Osteoblast (primary cell): ENCODE data around the gene PRXL2B. TPM values are rescaled to one million over a fixed set of nuclear protein-coding genes. Genes with fewer than 3 reads are reported as not detected.

Source experiments
- DNase-seq: peaks from one replicate; pipeline ENCODE4 v3.0.0; 2011; ENCODE audit warnings: low spot score, mixed read lengths; ENCODE audit not compliant: insufficient read length; ENCODE audit errors: missing footprints
- H2AFZ ChIP-seq: 2 replicates; pipeline ENCODE4 v1.6.0; 2011; ENCODE audit warnings: mild to moderate bottlenecking, low read length
- H3K27ac ChIP-seq: 2 replicates; pipeline ENCODE4 v1.5.1; 2011; ENCODE audit warnings: mild to moderate bottlenecking, low read depth, low read length, moderate library complexity
- H3K27me3 ChIP-seq: 2 replicates; pipeline ENCODE4 v1.6.0; 2012; ENCODE audit warnings: mild to moderate bottlenecking, control low read depth, inconsistent platforms, low read length, moderate library complexity; ENCODE audit not compliant: insufficient read depth
- H3K36me3 ChIP-seq: 2 replicates; pipeline ENCODE4 v1.5.1; 2011; ENCODE audit warnings: mild to moderate bottlenecking, low read length, control low read depth, moderate library complexity; ENCODE audit not compliant: insufficient read depth
- H3K4me1 ChIP-seq: 2 replicates; pipeline ENCODE4 v1.5.1; 2011; ENCODE audit warnings: mild to moderate bottlenecking, low read length, control low read depth, moderate library complexity; ENCODE audit not compliant: insufficient read depth
- H3K4me2 ChIP-seq: 2 replicates; pipeline ENCODE4 v1.6.0; 2011; ENCODE audit warnings: mild to moderate bottlenecking, low read length; ENCODE audit not compliant: insufficient read depth
- H3K4me3 ChIP-seq: fragments of 200-600 bp; sonication (generic); 3 replicates; pipeline ENCODE4 v1.5.1; 2012; ENCODE audit warnings: mild to moderate bottlenecking, low read length, inconsistent platforms; ENCODE audit not compliant: insufficient read depth
- H3K79me2 ChIP-seq: 2 replicates; pipeline ENCODE4 v1.6.0; 2012; ENCODE audit warnings: mild to moderate bottlenecking, low read length, control low read depth, inconsistent platforms; ENCODE audit not compliant: insufficient read depth
- H3K9me3 ChIP-seq: 2 replicates; pipeline ENCODE4 v1.5.1; 2011; ENCODE audit warnings: low read depth, low read length, control low read depth
- H4K20me1 ChIP-seq: 2 replicates; pipeline ENCODE4 v1.6.0; 2012; ENCODE audit warnings: mild to moderate bottlenecking, low read length, control low read depth; ENCODE audit not compliant: insufficient read depth
- total RNA-seq: library from RNA; depleted of rRNA; stranded (reverse); fragments of >200 nt; gene quantifications from 2 replicates; pipeline ENCODE4 v1.2.3, GENCODE V29; 2012
- TF ChIP-seq, protein P1 (sequence below): IDR thresholded peaks from 2 replicates; pipeline ENCODE4 v1.5.1; 2011; ENCODE audit warnings: mild to moderate bottlenecking, low read depth, low read length, moderate library complexity; ENCODE audit errors: extremely low read depth

Gene PRXL2B
- total RNA-seq, 1 donor, result 8.0 TPM

DNA sequence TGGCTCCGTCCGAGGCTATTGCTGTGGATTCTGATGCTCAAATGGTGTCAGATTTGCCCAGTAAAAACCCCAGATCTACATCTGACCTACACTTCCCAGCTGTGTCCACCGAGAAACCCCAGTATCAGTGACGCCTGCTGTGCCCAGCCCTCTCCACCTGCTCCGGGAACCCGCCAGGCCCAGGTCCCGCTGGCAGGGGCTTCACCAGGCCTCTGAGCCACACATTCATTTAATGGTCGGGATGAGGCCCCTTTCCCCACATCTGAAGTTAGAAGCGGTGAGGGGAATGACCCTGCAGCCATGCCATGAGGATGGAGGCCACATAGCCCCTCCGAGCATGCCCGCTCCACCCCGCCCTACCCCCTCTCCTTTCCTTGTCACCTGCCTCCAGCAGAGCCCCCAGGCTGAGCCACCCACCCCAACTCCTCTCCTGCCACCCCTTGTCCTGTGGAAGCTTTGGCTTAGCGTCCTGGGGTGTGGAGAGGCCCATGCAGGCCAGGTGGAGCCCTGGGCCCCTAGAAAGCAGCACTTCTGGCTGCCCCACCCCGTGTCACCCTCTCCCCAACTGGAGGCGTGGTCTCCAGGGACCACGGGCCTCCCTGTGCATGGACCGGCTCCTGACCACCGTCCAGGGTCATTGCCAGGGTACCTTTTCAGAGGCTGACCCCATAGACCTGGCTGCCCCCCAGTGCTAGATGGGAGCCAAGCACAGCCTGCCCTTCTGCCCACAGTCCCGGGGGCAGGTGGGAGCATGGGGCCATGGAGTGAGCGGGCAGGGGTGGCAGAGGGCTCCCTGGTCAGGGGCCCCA lies 22.4 kb upstream of the PRXL2B start:
- Histone ChIP-seq H3K9me3 (no peaks in the 10 kb centered on the region), H3K4me1 (no peaks in the 10 kb centered on the region), H3K4me2 (no peak overlapping the region), H2AFZ (no peak overlapping the region), H3K27ac (no peak overlapping the region), H3K27me3 (peaks cover 8% of the 10 kb centered on the region), H4K20me1 (peaks cover 3% of the 10 kb centered on the region), H3K79me2 (no peaks in the 10 kb centered on the region), H3K4me3 (no peak overlapping the region), H3K36me3 (no peaks in the 10 kb centered on the region)
- DNase-seq, result peak; percentile 71
- TF ChIP-seq, protein P1, sequence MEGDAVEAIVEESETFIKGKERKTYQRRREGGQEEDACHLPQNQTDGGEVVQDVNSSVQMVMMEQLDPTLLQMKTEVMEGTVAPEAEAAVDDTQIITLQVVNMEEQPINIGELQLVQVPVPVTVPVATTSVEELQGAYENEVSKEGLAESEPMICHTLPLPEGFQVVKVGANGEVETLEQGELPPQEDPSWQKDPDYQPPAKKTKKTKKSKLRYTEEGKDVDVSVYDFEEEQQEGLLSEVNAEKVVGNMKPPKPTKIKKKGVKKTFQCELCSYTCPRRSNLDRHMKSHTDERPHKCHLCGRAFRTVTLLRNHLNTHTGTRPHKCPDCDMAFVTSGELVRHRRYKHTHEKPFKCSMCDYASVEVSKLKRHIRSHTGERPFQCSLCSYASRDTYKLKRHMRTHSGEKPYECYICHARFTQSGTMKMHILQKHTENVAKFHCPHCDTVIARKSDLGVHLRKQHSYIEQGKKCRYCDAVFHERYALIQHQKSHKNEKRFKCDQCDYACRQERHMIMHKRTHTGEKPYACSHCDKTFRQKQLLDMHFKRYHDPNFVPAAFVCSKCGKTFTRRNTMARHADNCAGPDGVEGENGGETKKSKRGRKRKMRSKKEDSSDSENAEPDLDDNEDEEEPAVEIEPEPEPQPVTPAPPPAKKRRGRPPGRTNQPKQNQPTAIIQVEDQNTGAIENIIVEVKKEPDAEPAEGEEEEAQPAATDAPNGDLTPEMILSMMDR, result no peak

DNA sequence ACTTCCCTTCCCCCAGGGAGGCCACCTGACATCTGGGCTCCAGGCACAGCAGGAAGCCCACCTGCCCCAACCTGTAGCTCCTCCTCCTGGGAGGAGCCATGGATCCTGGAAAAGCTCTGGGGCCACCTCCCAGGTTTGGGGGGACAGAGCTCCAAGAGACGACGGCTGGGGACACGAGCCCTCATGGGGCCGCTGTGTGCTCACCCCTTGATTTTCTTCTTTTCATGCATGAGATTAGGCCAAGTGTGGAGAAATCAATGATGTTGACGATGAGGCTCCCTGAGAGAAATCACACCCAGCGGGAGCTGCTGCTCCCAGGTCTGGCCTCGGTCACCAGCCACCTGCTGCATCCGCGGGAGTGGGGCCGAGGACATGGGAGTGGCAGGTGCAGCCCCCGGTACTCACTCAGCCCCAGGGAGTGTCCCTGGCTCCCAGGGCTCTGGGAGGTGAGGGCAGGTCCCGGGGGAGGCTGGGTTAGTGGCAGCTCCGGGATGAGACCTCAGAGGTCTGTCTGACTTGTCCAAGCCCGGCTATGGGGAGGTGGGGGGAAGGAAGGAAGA lies 21.7 kb upstream of the PRXL2B start:
- peaks cover 8% of the 10 kb centered on the region for H3K27me3 ChIP-seq
- H3K36me3 ChIP-seq, result no peaks in the 10 kb centered on the region
- no peak overlapping the region for H3K27ac ChIP-seq
- peak; percentile 64 for DNase-seq
- no peak overlapping the region for H2AFZ ChIP-seq
- H4K20me1 ChIP-seq, result peaks cover 3% of the 10 kb centered on the region
- no peaks in the 10 kb centered on the region for H3K9me3 ChIP-seq
- H3K4me3 ChIP-seq, result no peak overlapping the region
- no peaks in the 10 kb centered on the region for H3K79me2 ChIP-seq
- no peak overlapping the region for H3K4me2 ChIP-seq
- TF ChIP-seq, protein P1, result no peak
- no peaks in the 10 kb centered on the region for H3K4me1 ChIP-seq

DNA sequence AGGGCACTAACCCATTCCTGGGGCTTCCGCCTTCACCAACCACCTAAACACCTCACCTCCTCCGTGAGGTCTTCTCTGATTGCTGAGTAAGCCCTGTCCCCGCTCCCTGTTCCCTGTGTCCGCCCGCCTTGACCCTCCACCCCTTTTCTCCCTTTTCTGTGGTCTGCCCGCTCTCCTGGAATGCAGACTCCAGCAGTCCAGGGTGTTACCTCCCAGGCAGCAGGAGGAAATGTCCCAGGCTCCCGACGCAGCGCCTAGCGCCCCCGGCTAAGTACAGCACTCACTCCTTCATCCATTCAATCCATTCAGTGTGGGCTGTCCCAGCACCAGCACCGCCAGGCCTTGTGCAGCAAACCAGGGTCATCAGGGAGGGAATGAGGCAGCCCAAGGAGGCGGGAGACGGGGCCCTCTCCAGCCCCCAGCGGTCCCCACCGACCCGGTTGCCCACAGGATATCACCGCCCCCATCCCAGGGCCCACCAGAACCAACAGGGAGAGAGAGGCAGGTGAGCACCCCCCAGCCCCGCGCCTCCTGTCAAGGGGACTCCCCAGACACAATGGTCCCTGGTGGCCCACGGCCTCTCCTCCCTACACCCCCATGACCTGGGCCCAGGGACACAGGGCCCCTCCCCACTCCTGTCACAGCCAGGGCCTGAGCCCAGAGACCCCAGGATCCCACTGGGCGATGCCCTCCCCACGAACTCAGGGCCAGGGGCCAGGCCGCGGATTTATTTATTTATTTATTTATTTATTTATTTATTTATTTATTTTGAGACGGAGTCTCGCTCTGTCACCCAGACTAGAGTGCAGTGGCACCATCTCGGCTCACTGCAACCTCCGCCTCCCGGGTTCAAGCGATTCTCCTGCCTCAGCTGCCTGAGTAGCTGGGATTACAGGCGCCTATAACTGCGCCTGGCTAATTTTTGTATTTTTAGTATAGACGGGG lies 20.2 kb upstream of the PRXL2B start:
- H3K9me3 ChIP-seq, result no peaks in the 10 kb centered on the region
- TF ChIP-seq, protein P1, result no peak
- peaks cover 3% of the 10 kb centered on the region for H4K20me1 ChIP-seq
- no peaks in the 10 kb centered on the region for H3K4me1 ChIP-seq
- no peaks in the 10 kb centered on the region for H3K36me3 ChIP-seq
- no peak overlapping the region for H2AFZ ChIP-seq
- H3K27me3 ChIP-seq, result peaks cover 8% of the 10 kb centered on the region
- DNase-seq, result peak; percentile 73
- no peak overlapping the region for H3K4me3 ChIP-seq
- no peak overlapping the region for H3K27ac ChIP-seq
- no peak overlapping the region for H3K4me2 ChIP-seq
- H3K79me2 ChIP-seq, result no peaks in the 10 kb centered on the region
